ENCODE measurements around the gene PLA2G15. TPM values are rescaled to one million over a fixed set of nuclear protein-coding genes. Genes with fewer than 3 reads are reported as not detected.

PLA2G15 gene
- total and polyA plus RNA-seq, 11 donors, result 25.8 to 68.0 (median 45.4) TPM

GRCh38 chr16:68309799-68310198 lies 64.6 kb downstream of the PLA2G15 start:
- Histone ChIP-seq H3K9me3 (no peaks in the 10 kb centered on the region), H3K4me1 (peaks cover 6 to 37% (median 26%) of the 10 kb centered on the region in 12 donors), H3K36me3 (peaks cover 0 to 71% (median 52%) of the 10 kb centered on the region in 9 donors), H3K27me3 (no peaks in the 10 kb centered on the region), H3K27ac (peak overlapping the region in 6 of 12 donors; percentile 83 to 95 (median 86)), H3K4me3 (peak overlapping the region; percentile 69 to 98 (median 89))
- ATAC-seq (no peak), DNase-seq (no peak)
- intact Hi-C loops (cut with DNase I), result loop anchor here (1.0 to 5.0 kb wide), 4 partner anchors 45 to 62 kb away; partner anchors contain the start of genes SLC7A6 (in 9 of the 10) and PLA2G15 (in 3 of the 10)
- no peak for TF ChIP-seq POLR2A (IDR thresholded peaks at IDR 0.05)
- TF ChIP-seq CTCF (IDR thresholded peaks at IDR 0.05), result no peak
- WGBS, 4 donors, result 29 to 31% (median 30%) methylated on average over 6 of the region's 6 CpGs

- 0% methylated on average over 6 to 29 of the region's 29 CpGs for WGBS, 4 donors
- Histone ChIP-seq H3K4me3 (peak overlapping the region; percentile 69 to 98 (median 89)), H3K27me3 (no peaks in the 10 kb centered on the region), H3K9me3 (no peaks in the 10 kb centered on the region), H3K4me1 (peaks cover 6 to 37% (median 26%) of the 10 kb centered on the region in 12 donors), H3K36me3 (peaks cover 0 to 71% (median 48%) of the 10 kb centered on the region in 9 donors), H3K27ac (peak overlapping the region; percentile 15 to 95 (median 83))
- TF ChIP-seq POLR2A (IDR thresholded peaks at IDR 0.05), result no peak
- no peak for TF ChIP-seq CTCF (IDR thresholded peaks at IDR 0.05)
- intact Hi-C loops (cut with DNase I), result loop anchor here (1.0 to 5.0 kb wide), 4 partner anchors 46 to 63 kb away; partner anchors contain the start of genes SLC7A6 (in 9 of the 10) and PLA2G15 (in 3 of the 10)
- peak in 3 of 4 donors; percentile 45 to 46 (median 46) for ATAC-seq
- peak in 3 of 5 donors; percentile 27 to 68 (median 42) for DNase-seq
Measured at GRCh38 chr16:68310437-68310773, 65.2 kb downstream of the PLA2G15 start.

Small RNA genes lying within 50 kb of the gene (microRNA-seq; reads per million reads assigned to microRNA genes)
- gene MIR6773, result 0 reads per million in 4 donors

Other genes with a start within 250 kb of the PLA2G15 start
- 1 to 10 TPM in 5 of 9 donors, under 1 TPM in 4; 0.42 to 9.8 (median 1.2) TPM for gene DPEP2, start 245.9 kb upstream of the PLA2G15 start, total RNA-seq
- gene DPEP2, start 245.9 kb upstream of the PLA2G15 start, polyA plus RNA-seq, result 1 to 10 TPM; 1.1 to 1.2 TPM
- not detected for gene DPEP2NB, start 229.5 kb upstream of the PLA2G15 start, total RNA-seq
- gene DPEP2NB, start 229.5 kb upstream of the PLA2G15 start, polyA plus RNA-seq, result not detected
- 10 to 100 TPM in 2 of 9 donors, 1 to 10 TPM in 7; 4.4 to 11.9 (median 8.8) TPM for gene DDX28, start 222.1 kb upstream of the PLA2G15 start, total RNA-seq
- gene DDX28, start 222.1 kb upstream of the PLA2G15 start, polyA plus RNA-seq, result 10 to 100 TPM in 1 of 2 donors, 1 to 10 TPM in 1; 8.3 to 10.7 TPM
- gene DUS2, start 222.1 kb upstream of the PLA2G15 start, total RNA-seq, result 10 to 100 TPM in 1 of 9 donors, 1 to 10 TPM in 8; 3.8 to 11.5 (median 7.2) TPM
- 10 to 100 TPM in 1 of 2 donors, 1 to 10 TPM in 1; 4.5 to 10.4 TPM for gene DUS2, start 222.1 kb upstream of the PLA2G15 start, polyA plus RNA-seq
- gene NFATC3, start 160.0 kb upstream of the PLA2G15 start, total RNA-seq, result 10 to 100 TPM; 20.6 to 35.1 (median 28.8) TPM
- gene NFATC3, start 160.0 kb upstream of the PLA2G15 start, polyA plus RNA-seq, result 10 to 100 TPM in 1 of 2 donors, 1 to 10 TPM in 1; 5.9 to 12.1 TPM
- 1 to 10 TPM in 2 of 9 donors, under 1 TPM in 6, not detected in 1; 0.15 to 1.9 (median 0.63) TPM for gene ESRP2, start 9.2 kb upstream of the PLA2G15 start, total RNA-seq
- under 1 TPM; 0.30 to 0.33 TPM for gene ESRP2, start 9.2 kb upstream of the PLA2G15 start, polyA plus RNA-seq
- gene SLC7A6, start 19.2 kb downstream of the PLA2G15 start, total RNA-seq, result 10 to 100 TPM; 32.7 to 76.0 (median 45.1) TPM
- 10 to 100 TPM; 45.6 to 50.5 TPM for gene SLC7A6, start 19.2 kb downstream of the PLA2G15 start, polyA plus RNA-seq
- gene SLC7A6OS, start 65.6 kb downstream of the PLA2G15 start, total RNA-seq, result 10 to 100 TPM in 6 of 9 donors, 1 to 10 TPM in 3; 8.1 to 16.2 (median 11.2) TPM
- 1 to 10 TPM; 9.6 to 9.9 TPM for gene SLC7A6OS, start 65.6 kb downstream of the PLA2G15 start, polyA plus RNA-seq
- gene PRMT7, start 65.6 kb downstream of the PLA2G15 start, total RNA-seq, result 10 to 100 TPM; 21.9 to 34.0 (median 30.7) TPM
- 10 to 100 TPM; 21.0 to 37.4 TPM for gene PRMT7, start 65.6 kb downstream of the PLA2G15 start, polyA plus RNA-seq
- 10 to 100 TPM in 1 of 9 donors, 1 to 10 TPM in 2, under 1 TPM in 3, not detected in 3; 0.10 to 14.4 (median 1.5) TPM for gene SMPD3, start 203.1 kb downstream of the PLA2G15 start, total RNA-seq
- under 1 TPM; 0.07 to 0.15 TPM for gene SMPD3, start 203.1 kb downstream of the PLA2G15 start, polyA plus RNA-seq